Spinal cord (tissue), 10 donors: ENCODE measurements around the gene FAM76A. TPM values are rescaled to one million over a fixed set of nuclear protein-coding genes. Genes with fewer than 3 reads are reported as not detected.
"Not testable (repeated sequence)": the region's sequence is repeated elsewhere in the genome, so short reads cannot be mapped to it uniquely, and the experiment has no call there.

Experiments
- DNase-seq, 6 donors: peaks; one replicate each; pipeline versions ENCODE4 v3.0.0 to v3.0.0-alpha.2; 2013 to 2015; ENCODE audit warnings: low spot score in 6 of 6, low read depth in 4 of 6
- H3K27ac ChIP-seq: one replicate; pipeline ENCODE4 v1.5.1; 2013; ENCODE audit warnings: low read depth, low read length, control low read depth
- H3K27me3 ChIP-seq: one replicate; pipeline ENCODE4 v1.6.1; 2013; ENCODE audit warnings: low read length; ENCODE audit not compliant: control insufficient read depth, insufficient read depth
- H3K36me3 ChIP-seq: one replicate; pipeline ENCODE4 v1.6.1; 2013; ENCODE audit warnings: low read length; ENCODE audit not compliant: control insufficient read depth, insufficient read depth
- H3K4me1 ChIP-seq: one replicate; pipeline ENCODE4 v1.6.1; 2013; ENCODE audit warnings: low read length; ENCODE audit not compliant: control insufficient read depth, insufficient read depth
- H3K4me3 ChIP-seq: one replicate; pipeline ENCODE4 v1.5.1; 2013; ENCODE audit warnings: low read depth, low read length, control low read depth
- H3K9me3 ChIP-seq: one replicate; pipeline ENCODE4 v1.6.1; 2013; ENCODE audit warnings: low read length; ENCODE audit not compliant: control insufficient read depth, insufficient read depth
- WGBS: methylation state at CpG from one replicate; pipeline ENCODE4 v1.1.5; 2013; ENCODE audit warnings: missing lambda C conversion rate; ENCODE audit not compliant: insufficient coverage; 5-methylcytosine and 5-hydroxymethylcytosine counted together
- polyA plus RNA-seq, 2 donors: library from polyadenylated mRNA; unstranded; fragments of 120-200 nt; gene quantifications; one replicate each; pipeline ENCODE4 v1.2.1, GENCODE V29; 2013; ENCODE audit not compliant: insufficient read length in 2 of 2
- total RNA-seq, 2 donors: library from RNA; depleted of rRNA in 1 of 2; stranded (reverse); fragments of 120-200 nt in 1 of 2; fragments of >200 nt in 1 of 2; gene quantifications; one replicate each; pipeline versions ENCODE4 v1.2.3 to v1.2.4, GENCODE V29; 2013 to 2014
- donor health status: healthy.

FAM76A gene
- total and polyA plus RNA-seq, 4 donors = 11.4 to 22.1 (median 12.2) TPM

GRCh38 chr1:27773826-27774445, 48.2 kb downstream of the FAM76A start:
- DNase-seq = peak in 1 of 6 donors; percentile 9
- peaks cover 3% of the 10 kb centered on the region for H3K4me1 ChIP-seq
- H3K36me3 ChIP-seq = no peaks in the 10 kb centered on the region
- peak overlapping the region; percentile 85 for H3K27ac ChIP-seq
- no CpG with 5 or more reads among the region's 3 CpGs for WGBS
- H3K27me3 ChIP-seq = no peaks in the 10 kb centered on the region
- H3K9me3 ChIP-seq = no peaks in the 10 kb centered on the region
- peak overlapping the region; percentile 74 for H3K4me3 ChIP-seq

DNA sequence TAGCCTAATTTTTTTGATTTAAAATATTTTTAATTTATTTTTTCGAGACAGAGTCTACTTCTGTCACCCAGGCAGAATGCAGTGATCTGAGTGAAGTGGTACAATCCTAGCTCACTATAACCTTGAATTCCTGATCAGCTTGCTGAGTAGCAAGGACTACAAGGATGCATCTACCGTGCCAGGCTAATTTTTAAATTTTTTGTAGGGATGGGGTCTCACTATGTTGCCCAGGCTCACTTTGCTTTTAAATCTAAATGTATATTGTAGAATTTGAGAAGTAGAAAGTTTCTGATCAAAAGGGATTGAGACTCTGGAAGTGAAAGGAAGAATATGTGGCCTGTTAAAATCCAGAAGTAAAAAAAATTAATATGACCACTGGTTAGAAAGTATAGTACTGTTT, 48.9 kb downstream of the FAM76A start:
- Histone ChIP-seq H3K27ac (no peak overlapping the region), H3K36me3 (no peaks in the 10 kb centered on the region), H3K27me3 (no peaks in the 10 kb centered on the region), H3K9me3 (no peaks in the 10 kb centered on the region), H3K4me3 (no peak overlapping the region), H3K4me1 (peaks cover 3% of the 10 kb centered on the region)
- DNase-seq = no peak
- no CpG with 5 or more reads among the region's 2 CpGs for WGBS

DNA sequence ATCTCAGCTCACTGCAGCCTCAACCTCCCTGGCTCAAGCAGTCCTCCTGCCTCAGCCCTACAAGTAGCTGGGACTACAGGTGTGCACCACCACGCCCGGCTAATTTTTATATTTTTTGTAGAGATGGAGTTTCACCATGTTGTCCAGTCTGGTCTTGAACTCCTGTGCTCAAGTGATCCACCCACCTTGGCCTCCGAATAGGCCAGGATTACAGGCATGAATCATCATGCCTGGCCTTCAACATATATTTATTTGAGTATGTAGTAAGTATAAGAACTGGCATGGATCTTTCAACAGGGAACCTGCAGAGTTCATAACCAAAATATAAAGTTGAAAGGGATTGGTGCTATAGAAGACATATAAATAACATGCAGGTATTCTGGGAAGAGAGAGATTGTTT, 49.6 kb downstream of the FAM76A start:
- not testable (repeated sequence) for H3K27ac ChIP-seq, DNase-seq, H3K27me3 ChIP-seq, H3K36me3 ChIP-seq, H3K4me1 ChIP-seq, H3K4me3 ChIP-seq, H3K9me3 ChIP-seq
- WGBS = no CpG with 5 or more reads among the region's 3 CpGs

GRCh38 chr1:27776276-27776675, 50.5 kb downstream of the FAM76A start:
- not testable (repeated sequence) for H3K27me3 ChIP-seq, DNase-seq, H3K4me3 ChIP-seq, H3K36me3 ChIP-seq, H3K9me3 ChIP-seq, H3K4me1 ChIP-seq, H3K27ac ChIP-seq

- Histone ChIP-seq H3K4me1 (peaks cover 3% of the 10 kb centered on the region), H3K27ac (no peak overlapping the region)
- WGBS = 100% methylated on average over 3 of the region's 3 CpGs
Measured at GRCh38 chr1:27778056-27778455, 52.3 kb downstream of the FAM76A start.

DNA sequence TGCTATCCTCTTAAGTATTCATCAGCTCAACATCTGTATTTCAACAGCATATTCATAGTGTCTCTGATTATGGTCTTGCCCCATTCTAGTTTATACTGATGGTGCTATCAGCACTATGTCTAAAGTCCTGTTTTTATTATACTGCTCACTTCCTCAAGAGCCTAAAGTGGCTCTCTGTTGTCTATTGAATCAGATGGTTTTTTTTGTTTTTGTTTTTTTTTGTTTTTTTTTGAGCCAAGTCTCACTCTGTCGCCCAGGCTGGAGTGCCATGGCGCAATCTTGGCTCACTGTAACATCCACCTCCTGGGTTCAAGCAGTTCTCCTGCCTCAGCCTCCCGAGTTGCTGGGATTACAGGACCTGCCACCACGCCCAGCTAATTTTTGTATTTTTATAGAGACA, 53.4 kb downstream of the FAM76A start:
- Histone ChIP-seq H3K9me3 (no peaks in the 10 kb centered on the region), H3K27me3 (no peaks in the 10 kb centered on the region), H3K4me3 (no peak overlapping the region), H3K4me1 (peaks cover 3% of the 10 kb centered on the region), H3K27ac (no peak overlapping the region), H3K36me3 (peaks cover 2% of the 10 kb centered on the region)
- DNase-seq = no peak
- WGBS = 89% methylated on average over 4 of the region's 4 CpGs

More at GRCh38 chr1:27778056-27778455, 52.3 kb downstream of the FAM76A start:
- Histone ChIP-seq H3K9me3 (no peaks in the 10 kb centered on the region), H3K4me3 (no peak overlapping the region), H3K36me3 (peaks cover 2% of the 10 kb centered on the region), H3K27me3 (no peaks in the 10 kb centered on the region)
- DNase-seq = no peak

GRCh38 chr1:27782950-27783349, 57.2 kb downstream of the FAM76A start:
- DNase-seq = no peak
- Histone ChIP-seq H3K27ac (no peak overlapping the region), H3K4me3 (no peak overlapping the region), H3K9me3 (no peaks in the 10 kb centered on the region), H3K27me3 (no peaks in the 10 kb centered on the region), H3K4me1 (peaks cover 2% of the 10 kb centered on the region), H3K36me3 (peaks cover 2% of the 10 kb centered on the region)
- WGBS = 67% methylated on average over 1 of the region's 3 CpGs

- Histone ChIP-seq H3K36me3 (peaks cover 2% of the 10 kb centered on the region), H3K4me3 (no peak overlapping the region), H3K27me3 (no peaks in the 10 kb centered on the region), H3K27ac (no peak overlapping the region), H3K4me1 (peaks cover 10% of the 10 kb centered on the region), H3K9me3 (no peaks in the 10 kb centered on the region)
- no CpG with 5 or more reads among the region's 1 CpG for WGBS
- no peak for DNase-seq
Measured at GRCh38 chr1:27784700-27785099, 58.9 kb downstream of the FAM76A start.

DNA sequence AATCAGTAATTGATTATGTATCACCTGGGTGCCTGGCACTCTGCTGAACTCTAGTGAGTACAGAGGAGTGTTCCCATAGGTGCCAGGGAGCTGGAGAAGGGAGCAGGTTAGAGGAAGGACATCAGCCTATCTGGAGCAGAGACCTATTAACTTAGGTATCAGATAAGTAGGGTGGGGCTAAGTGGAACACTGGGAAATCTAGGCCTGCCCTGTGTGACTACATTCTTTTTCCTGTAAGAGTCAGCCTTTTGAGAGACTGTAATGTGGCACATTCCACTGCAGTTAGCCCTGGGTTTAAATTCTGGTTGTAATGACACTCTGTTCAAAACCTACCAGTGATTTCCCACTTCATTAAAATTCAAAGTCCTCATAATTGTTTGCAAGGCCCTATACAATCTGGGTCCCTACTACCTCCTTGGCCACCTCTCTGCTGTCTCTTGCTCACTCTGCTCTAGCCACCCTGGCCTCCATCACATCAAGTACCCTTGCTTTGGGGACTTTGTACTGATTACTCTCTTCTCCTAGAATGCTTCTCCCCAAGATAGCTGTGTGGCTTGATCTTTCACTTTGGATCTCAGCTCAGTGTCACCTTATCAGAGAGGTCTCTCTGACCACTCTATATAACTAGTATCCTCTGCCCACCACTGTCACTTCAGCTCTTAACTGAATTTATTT, 60.2 kb downstream of the FAM76A start:
- H3K36me3 ChIP-seq = no peaks in the 10 kb centered on the region
- H3K4me3 ChIP-seq = no peak overlapping the region
- no peaks in the 10 kb centered on the region for H3K27me3 ChIP-seq
- peaks cover 10% of the 10 kb centered on the region for H3K4me1 ChIP-seq
- no peaks in the 10 kb centered on the region for H3K9me3 ChIP-seq
- H3K27ac ChIP-seq = no peak overlapping the region
- DNase-seq = no peak

DNA sequence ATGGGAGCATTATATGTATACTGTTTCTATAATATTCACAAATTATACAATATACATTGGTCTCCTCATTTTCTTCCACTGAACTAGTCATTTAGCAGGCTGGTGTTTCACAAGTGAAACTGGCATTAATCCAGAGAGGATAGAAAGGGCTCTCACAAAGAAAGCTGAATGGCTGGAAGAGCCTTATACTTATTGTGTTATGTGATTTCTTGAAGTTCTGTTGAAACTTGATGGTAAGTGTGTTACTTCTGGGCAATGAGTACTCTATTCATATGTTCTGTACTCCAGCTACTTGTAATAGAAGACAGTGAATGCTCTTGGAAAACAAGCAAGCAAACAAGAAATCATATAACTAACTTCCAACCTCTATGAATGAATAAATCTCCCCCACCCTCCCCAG, 62.1 kb downstream of the FAM76A start:
- Histone ChIP-seq H3K9me3 (no peaks in the 10 kb centered on the region), H3K4me3 (no peak overlapping the region), H3K27ac (no peak overlapping the region), H3K27me3 (no peaks in the 10 kb centered on the region), H3K4me1 (peaks cover 10% of the 10 kb centered on the region), H3K36me3 (peaks cover 5% of the 10 kb centered on the region)
- DNase-seq = peak in 2 of 6 donors; percentile 2 to 40
